DMS 273 treated with DMSO at 0.1 percent for 48 hours (cell line): ENCODE data around the gene ARL2BP.
"Not testable (repeated sequence)": the region's sequence is repeated elsewhere in the genome, so short reads cannot be mapped to it uniquely, and the experiment has no call there.

ENCODE experiments used
- DNase-seq: peaks from one replicate; lab custom pipeline; 2025; lab: John Stamatoyannopoulos, UW

Gene ARL2BP

GRCh38 chr16:57263541-57264351, 18.7 kb downstream of the ARL2BP start:
- no peak for DNase-seq

- no peak for DNase-seq
These were observed 19.3 kb downstream of the ARL2BP start for GRCh38 chr16:57264381-57264780.

GRCh38 chr16:57264950-57265371, 19.9 kb downstream of the ARL2BP start:
- no peak for DNase-seq

- no peak for DNase-seq
These were observed 20.9 kb downstream of the ARL2BP start for GRCh38 chr16:57265850-57266530.

- no peak for DNase-seq
These were observed 21.6 kb downstream of the ARL2BP start for GRCh38 chr16:57266531-57267260.

GRCh38 chr16:57267343-57267742, 22.3 kb downstream of the ARL2BP start:
- not testable (repeated sequence) for DNase-seq

- DNase-seq = no peak
These were observed 24.0 kb downstream of the ARL2BP start for GRCh38 chr16:57268804-57269800.

GRCh38 chr16:57270221-57271062, 25.4 kb downstream of the ARL2BP start:
- no peak for DNase-seq

- DNase-seq = no peak
These were observed 25.9 kb downstream of the ARL2BP start for GRCh38 chr16:57271063-57271345.

- DNase-seq = no peak
These were observed 26.9 kb downstream of the ARL2BP start for GRCh38 chr16:57271867-57272495.

GRCh38 chr16:57273359-57273758, 28.3 kb downstream of the ARL2BP start:
- DNase-seq = no peak

GRCh38 chr16:57273826-57274225, 28.8 kb downstream of the ARL2BP start:
- no peak for DNase-seq

- DNase-seq = not testable (repeated sequence)
These were observed 30.9 kb downstream of the ARL2BP start for GRCh38 chr16:57275946-57276345.

GRCh38 chr16:57276596-57276995, 31.5 kb downstream of the ARL2BP start:
- no peak for DNase-seq

GRCh38 chr16:57277586-57277985, 32.5 kb downstream of the ARL2BP start:
- no peak for DNase-seq

- DNase-seq = no peak
These were observed 33.4 kb downstream of the ARL2BP start for GRCh38 chr16:57278494-57278893.

GRCh38 chr16:57279780-57280638, 35.0 kb downstream of the ARL2BP start:
- no peak for DNase-seq

- DNase-seq = no peak
These were observed 36.7 kb downstream of the ARL2BP start for GRCh38 chr16:57281791-57282190.

- DNase-seq = no peak
These were observed 37.6 kb downstream of the ARL2BP start for GRCh38 chr16:57282510-57283213.
